HEK293 (cell line): ENCODE results near the gene ORM2.
A peak's percentile ranks its signal among the peaks of the same experiment; 100 is the strongest.
"Not testable (repeated sequence)": the region's sequence is repeated elsewhere in the genome, so short reads cannot be mapped to it uniquely, and the experiment has no call there.

Experiments used
- CTCF ChIA-PET: fragments of 350-600 bp; formaldehyde crosslinking; extraction: SDS; loops from one replicate; lab custom pipeline; 2021; ENCODE audit warnings: antibody characterized with exemption; lab: Yijun Ruan, JAX
- POLR2A ChIA-PET: fragments of 300-600 bp; formaldehyde crosslinking; extraction: SDS; loops from one replicate; lab custom pipeline; 2020; ENCODE audit warnings: antibody characterized with exemption, inconsistent platforms; lab: Yijun Ruan, JAX
- H3K27ac ChIP-seq: fragments of 200-500 bp; sonication (Bioruptor generic); 2 replicates; pipeline ENCODE4 v1.5.1; 2014; ENCODE audit warnings: low read depth, low read length, control low read depth, inconsistent platforms; ENCODE audit errors: extremely low read depth
- H3K36me3 ChIP-seq, 2 experiments: fragments of 200-500 bp in 1 of 2; sonication (Bioruptor generic) in 1 of 2; 1 replicate in 1 of 2; 2 replicates in 1 of 2; pipeline ENCODE4 v1.5.1; 2014 to 2017; ENCODE audit warnings: inconsistent platforms in 2 of 2, low read length in 2 of 2; ENCODE audit not compliant: control insufficient read depth in 2 of 2, insufficient read depth in 1 of 2
- H3K4me1 ChIP-seq: fragments of 200-500 bp; sonication (Bioruptor generic); 2 replicates; pipeline ENCODE4 v1.5.1; 2014; ENCODE audit warnings: mild to moderate bottlenecking, low read length, inconsistent platforms; ENCODE audit not compliant: control insufficient read depth, insufficient read depth
- H3K4me3 ChIP-seq: 2 replicates; pipeline ENCODE4 v1.5.1; 2011; ENCODE audit warnings: low read depth, mild to moderate bottlenecking, control low read depth, low read length, moderate library complexity
- H3K9me3 ChIP-seq: fragments of 200-500 bp; sonication (Bioruptor generic); 2 replicates; pipeline ENCODE4 v1.5.1; 2014; ENCODE audit warnings: low read depth, low read length, inconsistent platforms; ENCODE audit not compliant: control insufficient read depth, insufficient read depth
- HOXC10 ChIP-seq: sonication (generic); formaldehyde crosslinking; IDR thresholded peaks from 2 replicates; pipeline ENCODE4 v1.8.1; 2023; ENCODE audit warnings: mild to moderate bottlenecking, missing genetic modification reagents
- OSR2 ChIP-seq: fragments of 450-650 bp; formaldehyde crosslinking; IDR thresholded peaks from 2 replicates; pipeline ENCODE4 v1.5.1; 2016; ENCODE audit warnings: missing biosample characterization, missing genetic modification characterization
- REPIN1 ChIP-seq: fragments of 450-650 bp; formaldehyde crosslinking; IDR thresholded peaks from 2 replicates; pipeline ENCODE4 v1.5.1; 2017; ENCODE audit warnings: missing biosample characterization, missing genetic modification characterization, low read depth
- SP2 ChIP-seq: fragments of 450-650 bp; formaldehyde crosslinking; IDR thresholded peaks from 2 replicates; pipeline ENCODE4 v1.5.1; 2016; ENCODE audit warnings: missing biosample characterization, missing genetic modification characterization
- YY1 ChIP-seq: fragments of 450-650 bp; formaldehyde crosslinking; IDR thresholded peaks from 2 replicates; pipeline ENCODE4 v1.5.1; 2018; ENCODE audit warnings: missing biosample characterization, missing genetic modification characterization
- ZBTB26 ChIP-seq: fragments of 450-650 bp; formaldehyde crosslinking; optimal IDR thresholded peaks from 2 replicates; pipeline ENCODE3; 2016; ENCODE audit warnings: missing biosample characterization, mild to moderate bottlenecking, missing genetic modification characterization
- ZIC2 ChIP-seq: fragments of 450-650 bp; formaldehyde crosslinking; IDR thresholded peaks from 2 replicates; pipeline ENCODE4 v1.5.1; 2016; ENCODE audit warnings: missing biosample characterization, missing genetic modification characterization
- ZNF184 ChIP-seq: fragments of 450-650 bp; IDR thresholded peaks from 2 replicates; pipeline ENCODE4 v1.5.1; 2018; ENCODE audit warnings: missing biosample characterization, mild to moderate bottlenecking, missing genetic modification characterization
- ZNF23 ChIP-seq: fragments of 450-650 bp; formaldehyde crosslinking; IDR thresholded peaks from 2 replicates; pipeline ENCODE4 v1.5.1; 2016; ENCODE audit warnings: missing biosample characterization, missing genetic modification characterization, borderline replicate concordance
- ZNF341 ChIP-seq: fragments of 450-650 bp; formaldehyde crosslinking; IDR thresholded peaks from 2 replicates; pipeline ENCODE4; 2016; ENCODE audit warnings: low read depth, missing biosample characterization, missing genetic modification characterization
- ZNF48 ChIP-seq: fragments of 450-650 bp; formaldehyde crosslinking; IDR thresholded peaks from 2 replicates; pipeline ENCODE4 v1.5.1; 2016; ENCODE audit warnings: missing biosample characterization, missing genetic modification characterization
- ZNF544 ChIP-seq: fragments of 450-650 bp; formaldehyde crosslinking; IDR thresholded peaks from 2 replicates; pipeline ENCODE4 v1.5.0; 2017; ENCODE audit warnings: missing biosample characterization, missing genetic modification characterization
- ZNF654 ChIP-seq: fragments of 450-650 bp; formaldehyde crosslinking; IDR thresholded peaks from 2 replicates; pipeline ENCODE4 v1.5.1; 2016; ENCODE audit warnings: low read depth, missing biosample characterization, missing genetic modification characterization
- ZNF701 ChIP-seq: fragments of 450-650 bp; formaldehyde crosslinking; IDR thresholded peaks from 2 replicates; pipeline ENCODE4 v1.5.1; 2016; ENCODE audit warnings: missing biosample characterization, missing genetic modification characterization
- ZNF843 ChIP-seq: fragments of 450-650 bp; formaldehyde crosslinking; IDR thresholded peaks from 2 replicates; pipeline ENCODE4 v1.5.1; 2016; ENCODE audit warnings: missing biosample characterization, missing genetic modification characterization
- ZSCAN30 ChIP-seq: fragments of 450-650 bp; IDR thresholded peaks from 2 replicates; pipeline ENCODE4 v1.5.1; 2018; ENCODE audit warnings: missing biosample characterization, mild to moderate bottlenecking, missing genetic modification characterization, moderate library complexity

ORM2 gene

GRCh38 chr9:114329625-114330022 is at the start of gene ORM2:
ORM2 (plus strand) TSS chr9:114329869; CDS start chr9:114329905, 36 bp downstream.
- H3K27ac ChIP-seq, H3K9me3 ChIP-seq, CTCF ChIA-PET, H3K4me1 ChIP-seq, H3K36me3 ChIP-seq, POLR2A ChIA-PET, H3K4me3 ChIP-seq: not testable (repeated sequence)

GRCh38 chr9:114280636-114281472 is 48.8 kb upstream of the ORM2 start:
- POLR2A ChIA-PET = no interaction called here
- Histone ChIP-seq H3K36me3 (peaks cover 0 to 8% of the 10 kb centered on the region in 2 experiments; a peak in 1 of 3 replicates), H3K27ac (no peak overlapping the region), H3K4me3 (no peak overlapping the region), H3K9me3 (no peaks in the 10 kb centered on the region), H3K4me1 (no peaks in the 10 kb centered on the region)
- CTCF ChIA-PET = interaction anchor here (1.2 to 2.6 kb wide), 3 partner anchors 10 to 199 kb away, joined by 4 to 11 read pairs (median 5); no protein-coding TSS in a partner anchor
- no peak for TF ChIP-seq ZNF701
- no peak for TF ChIP-seq ZNF184 (tag by site-specific recombination)

- H3K4me1 ChIP-seq = no peaks in the 10 kb centered on the region
- no peak overlapping the region for H3K4me3 ChIP-seq
- H3K27ac ChIP-seq = no peak overlapping the region
- CTCF ChIA-PET = interaction anchor here (0.6 to 2.6 kb wide), 2 partner anchors 9 to 12 kb away, joined by 3 to 11 read pairs; no protein-coding TSS in a partner anchor
- POLR2A ChIA-PET = no interaction called here
- TF ChIP-seq ZNF48 (tag by site-specific recombination) (no peak), ZNF341 (tag by site-specific recombination) (peak; percentile 57)
- H3K9me3 ChIP-seq = no peaks in the 10 kb centered on the region
- peaks cover 0 to 5% of the 10 kb centered on the region in 2 experiments; a peak in 1 of 3 replicates for H3K36me3 ChIP-seq
Measured at GRCh38 chr9:114281473-114282103, 48.1 kb upstream of the ORM2 start.

DNA sequence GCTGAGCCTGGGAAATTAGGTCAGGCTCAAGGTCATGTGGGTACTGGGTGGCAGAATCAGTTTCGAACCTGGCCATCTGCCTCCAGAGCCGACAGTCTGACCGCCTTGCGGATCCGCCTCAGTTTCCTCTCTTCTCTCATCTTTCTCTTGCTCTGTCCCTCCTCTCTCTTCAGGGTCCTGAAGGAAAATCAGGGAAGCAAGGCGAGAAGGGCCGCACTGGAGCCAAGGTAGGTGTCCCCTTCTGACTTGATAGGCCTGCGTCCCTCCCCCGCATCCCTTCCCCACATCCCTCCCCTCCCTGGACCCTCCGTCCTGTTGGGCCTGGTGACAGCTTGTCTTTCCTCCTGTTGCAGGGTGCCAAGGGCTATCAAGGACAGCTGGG is 47.6 kb upstream of the ORM2 start:
- no peaks in the 10 kb centered on the region for H3K9me3 ChIP-seq
- ChIA-PET POLR2A (no interaction called here), CTCF (interaction anchor here (0.6 to 2.6 kb wide), 3 partner anchors 9 to 174 kb away, joined by 3 to 11 read pairs (median 4); no protein-coding TSS in a partner anchor)
- H3K36me3 ChIP-seq = peaks cover 0 to 5% of the 10 kb centered on the region in 2 experiments; a peak in 1 of 3 replicates
- H3K27ac ChIP-seq = no peak overlapping the region
- TF ChIP-seq ZNF48 (tag by site-specific recombination) = no peak
- TF ChIP-seq ZIC2 = no peak
- TF ChIP-seq SP2 = no peak
- no peak for TF ChIP-seq ZNF654 (tag by site-specific recombination)
- TF ChIP-seq REPIN1 (tag by site-specific recombination) = no peak
- TF ChIP-seq ZBTB26 (tag by site-specific recombination) = no peak
- no peak for TF ChIP-seq HOXC10 (CRISPR knock-in tag)
- no peak for TF ChIP-seq ZNF23 (tag by site-specific recombination)
- no peak for TF ChIP-seq ZNF544 (tag by site-specific recombination)
- no peak for TF ChIP-seq OSR2 (tag by site-specific recombination)
- no peak for TF ChIP-seq YY1 (tag by site-specific recombination)
- no peak for TF ChIP-seq ZSCAN30 (tag by site-specific recombination)
- no peak for TF ChIP-seq ZNF843 (tag by site-specific recombination)
- H3K4me3 ChIP-seq = no peak overlapping the region
- no peaks in the 10 kb centered on the region for H3K4me1 ChIP-seq
